ENCODE data around the gene IFI30.
"Not testable (repeated sequence)": the region's sequence is repeated elsewhere in the genome, so short reads cannot be mapped to it uniquely, and the experiment has no call there.

IFI30 gene

DNA sequence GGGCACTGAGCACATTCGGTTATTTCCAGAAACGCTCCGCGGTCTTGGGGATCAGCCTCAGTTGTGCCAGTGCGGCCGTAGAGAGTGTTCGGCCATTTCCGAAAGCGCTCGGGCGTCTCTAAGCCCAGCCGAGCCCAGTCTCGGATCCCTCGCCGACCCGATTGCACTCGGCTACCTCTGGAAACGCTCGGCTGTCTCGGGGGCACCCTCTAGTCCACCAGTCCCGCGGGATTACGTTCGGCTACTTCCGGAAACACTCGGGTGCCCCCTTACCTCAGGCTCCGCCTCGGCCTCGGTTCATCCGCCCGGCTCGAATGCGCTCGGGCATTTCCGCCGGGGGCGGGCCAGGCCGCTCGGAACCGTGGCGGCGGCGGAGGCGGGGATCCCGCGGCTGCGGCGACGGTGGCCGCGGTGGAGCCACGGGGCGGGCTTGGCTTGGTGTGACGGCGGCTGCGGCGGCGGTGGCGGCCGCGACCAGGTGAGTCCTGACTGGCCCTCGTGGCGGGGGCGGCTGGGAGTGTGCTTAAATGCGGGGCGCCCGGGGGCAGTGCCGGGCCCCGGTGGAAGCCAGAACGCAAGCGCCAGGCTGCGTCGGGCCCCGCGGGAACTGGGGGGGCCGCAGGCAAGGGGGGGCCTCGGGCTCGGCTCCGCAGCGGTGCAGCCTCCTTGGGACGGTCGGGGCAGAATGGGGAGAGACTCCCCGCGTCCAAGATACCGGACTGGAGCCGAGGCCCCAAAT, 20.6 kb upstream of the IFI30 start, which contains the start of gene PIK3R2:
Gene PIK3R2, plus strand, starts transcription at position 347 of the 739 bp plus-strand sequence. CDS start 2,717 bp downstream, outside the sequence.
- DNase-seq = peak; percentile 96 to 100 (median 99)

DNA sequence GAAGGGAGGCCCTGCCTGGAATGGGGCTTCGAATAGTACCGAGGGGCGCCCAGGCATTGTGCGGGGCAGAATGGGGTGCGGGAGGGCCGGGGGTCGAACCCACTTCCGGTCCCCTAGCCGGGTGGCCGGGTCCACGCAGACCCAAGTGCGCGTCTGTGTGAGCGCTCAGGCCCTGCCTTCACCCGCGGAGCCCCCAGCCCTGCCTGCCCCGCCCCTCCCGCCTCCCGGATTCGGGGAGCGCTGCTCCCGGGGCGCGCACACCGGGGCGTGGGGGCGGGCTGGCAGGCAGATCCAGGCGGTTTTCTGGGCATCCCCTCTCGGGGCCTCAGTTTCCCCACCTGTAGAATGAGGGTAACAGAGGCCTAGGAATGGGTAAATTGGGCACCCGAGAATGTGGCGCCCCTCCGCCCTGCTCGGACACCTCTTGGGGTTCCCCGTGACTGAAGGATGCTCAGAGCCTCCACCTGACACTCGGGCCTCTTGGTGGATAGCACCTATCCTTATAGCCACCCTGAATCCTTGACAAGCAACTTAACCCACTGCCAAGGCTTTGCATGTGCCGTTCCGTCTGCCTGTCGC, 20.0 kb upstream of the IFI30 start:
- peak in 1 of 5 experiments; percentile 39 for DNase-seq

DNA sequence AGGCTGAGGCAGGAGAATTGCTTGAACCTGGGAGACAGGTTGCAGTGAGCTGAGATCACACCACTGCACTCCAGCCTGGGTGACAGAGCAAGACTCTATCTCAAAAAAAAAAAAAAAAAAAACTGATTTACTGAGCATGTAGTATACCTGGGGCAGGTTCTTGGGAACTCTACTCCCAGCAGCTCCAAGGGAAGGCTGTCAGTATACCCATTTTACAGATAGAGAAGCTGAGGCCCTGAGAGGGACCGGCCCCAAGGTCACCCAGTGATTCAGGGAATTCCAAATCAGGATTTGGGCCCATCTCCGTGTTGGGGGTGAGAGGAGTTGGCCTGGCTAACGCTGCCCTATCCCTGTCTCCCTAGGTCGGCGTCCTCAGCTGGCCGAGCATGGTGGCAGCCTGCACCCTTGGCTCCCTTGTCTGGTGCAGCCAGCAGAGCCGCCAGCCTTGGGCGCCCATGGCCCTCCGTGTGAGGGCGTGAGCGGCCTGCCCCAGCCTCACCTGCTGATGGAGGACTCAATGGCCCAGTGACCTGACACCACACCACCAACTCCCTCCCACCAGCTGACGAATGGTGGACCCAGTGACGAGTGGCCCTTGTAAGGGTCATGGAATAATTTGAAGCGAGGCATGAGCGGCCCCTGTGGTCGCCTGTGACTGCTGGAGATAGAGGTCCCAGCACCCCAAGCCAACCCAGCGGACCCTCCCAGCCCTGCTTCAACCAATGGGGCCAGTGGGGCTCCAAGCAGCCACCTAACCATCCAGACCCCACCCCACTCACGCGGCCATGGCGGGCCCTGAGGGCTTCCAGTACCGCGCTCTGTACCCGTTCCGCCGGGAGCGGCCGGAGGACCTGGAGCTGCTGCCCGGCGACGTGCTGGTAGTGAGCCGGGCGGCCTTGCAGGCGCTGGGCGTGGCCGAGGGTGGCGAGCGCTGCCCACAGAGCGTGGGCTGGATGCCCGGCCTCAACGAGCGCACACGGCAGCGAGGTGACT, 18.2 kb upstream of the IFI30 start:
- DNase-seq = no peak

DNA sequence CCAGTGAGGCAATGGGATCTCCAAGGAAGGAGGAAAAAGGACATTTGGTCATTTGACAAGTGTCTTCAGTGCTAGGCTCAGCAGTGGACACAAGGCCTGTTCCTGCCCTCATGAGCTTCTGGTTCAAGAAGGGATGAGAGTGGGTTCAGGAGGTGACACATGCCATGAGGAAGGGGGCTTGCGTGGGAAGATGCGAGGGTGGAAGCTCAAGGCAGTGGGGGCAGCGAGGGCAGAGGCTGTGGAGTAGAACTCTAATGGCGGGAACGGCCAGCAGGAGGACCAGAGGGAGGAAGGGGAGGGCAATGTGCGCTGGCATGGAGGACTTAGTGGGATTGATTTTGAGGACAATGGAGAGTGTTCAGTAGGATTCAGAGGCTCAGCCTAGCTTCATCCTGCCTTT, 17.3 kb upstream of the IFI30 start:
- DNase-seq = no peak

DNA sequence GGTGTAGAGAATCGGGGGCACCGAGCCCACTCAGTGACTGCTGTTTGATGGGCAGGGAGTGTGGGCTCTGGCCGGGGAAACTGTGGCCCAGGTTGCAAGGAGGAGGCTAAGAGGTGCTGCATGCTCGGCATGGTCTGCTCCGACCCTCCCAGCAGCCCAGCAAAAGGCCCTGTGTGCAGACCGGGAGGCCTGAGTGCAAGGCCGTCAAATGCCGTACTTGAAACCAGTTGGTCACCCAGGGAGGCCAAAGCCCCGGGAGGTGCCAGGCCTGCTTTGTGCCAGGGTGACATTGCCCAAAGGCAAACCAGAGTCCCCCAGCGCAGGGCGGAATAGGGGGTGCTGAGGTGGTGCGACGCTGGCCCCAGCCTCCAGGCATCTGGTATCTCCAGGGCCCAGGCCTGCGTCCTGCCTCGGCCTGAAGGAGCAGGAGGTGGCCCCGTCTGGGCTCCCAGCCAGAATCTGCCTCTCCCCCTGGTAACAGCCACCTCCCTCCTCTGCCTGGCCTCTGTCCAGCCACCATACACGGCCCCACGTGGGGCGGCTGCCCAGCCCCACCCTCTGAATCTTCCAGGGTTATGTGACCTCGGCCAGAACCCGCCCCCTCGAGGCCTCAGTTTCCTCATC, 16.7 kb upstream of the IFI30 start:
- DNase-seq = no peak

DNA sequence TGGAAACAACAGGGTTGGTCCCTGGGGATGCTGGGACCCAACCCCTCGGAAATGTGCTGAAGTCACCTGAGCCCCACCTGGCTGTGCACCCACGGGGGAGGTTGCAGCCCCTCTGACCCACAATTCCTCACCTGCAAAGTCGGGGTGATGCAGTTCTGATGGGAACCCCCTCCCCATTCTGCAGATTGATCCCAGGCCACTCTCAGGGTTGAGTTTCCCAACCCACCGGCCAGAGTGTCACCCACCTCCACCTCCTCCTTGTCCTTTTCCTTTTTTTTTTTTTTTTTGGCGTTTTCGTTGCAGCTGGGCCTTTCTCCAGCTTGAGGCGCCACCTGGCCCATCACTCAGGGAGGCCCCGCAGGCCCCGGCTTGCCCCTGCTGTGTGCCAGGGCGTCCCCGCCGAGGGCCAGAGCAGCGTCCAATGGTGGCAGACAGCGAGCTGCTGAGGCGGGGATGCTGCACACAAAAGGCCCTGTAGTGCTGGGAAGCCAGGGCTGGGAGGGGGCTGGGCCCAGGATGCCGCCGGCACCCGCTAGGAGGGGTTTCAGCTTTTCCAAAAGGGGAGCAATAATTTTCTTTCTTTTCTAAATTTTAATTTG, 16.0 kb upstream of the IFI30 start:
- DNase-seq = no peak

DNA sequence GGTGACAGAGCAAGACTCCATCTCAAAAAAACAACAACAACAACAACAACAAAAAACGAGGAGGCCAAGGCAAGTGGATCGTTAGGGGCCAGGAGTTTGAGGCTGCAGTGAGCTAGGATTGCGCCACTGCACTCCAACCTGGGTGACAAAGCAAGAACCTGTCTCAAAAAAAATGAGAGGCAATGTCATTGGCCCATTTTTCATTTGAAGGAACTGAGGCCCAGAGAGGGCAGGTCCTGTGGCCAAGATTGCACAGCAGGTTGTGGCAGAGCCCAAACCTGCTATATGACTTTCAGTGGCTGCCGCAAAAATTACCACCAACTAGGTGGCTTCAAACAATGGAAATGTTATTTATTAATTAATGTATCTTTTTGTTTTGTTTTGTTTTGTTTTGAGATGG, 15.1 kb upstream of the IFI30 start:
- DNase-seq = no peak

DNA sequence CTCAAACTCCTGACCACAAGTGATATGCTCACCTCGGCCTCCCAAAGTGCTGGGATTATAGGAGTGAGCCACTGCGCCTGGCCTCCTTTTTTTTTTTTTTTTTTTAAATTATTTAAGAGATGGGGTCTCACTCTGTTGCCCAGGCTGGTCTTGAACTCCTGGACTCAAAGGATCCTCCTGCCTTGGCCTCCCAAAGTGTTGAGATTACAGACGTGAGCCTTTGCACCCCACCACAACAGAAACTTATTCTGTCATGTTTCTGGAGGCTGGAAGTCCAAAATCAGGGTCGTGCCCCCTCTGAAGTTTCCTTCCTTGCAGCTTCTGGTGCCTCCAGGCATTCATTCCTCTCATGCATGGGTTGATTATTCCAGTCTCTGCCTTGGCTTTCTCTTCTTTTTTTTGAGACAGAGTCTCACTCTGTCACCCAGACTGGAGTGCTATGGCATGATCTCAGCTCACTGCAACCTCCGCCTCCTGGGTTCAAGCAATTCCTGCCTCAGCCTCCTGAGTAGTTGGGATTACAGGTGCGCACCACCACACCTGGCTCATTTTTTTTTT, 14.5 kb upstream of the IFI30 start:
- DNase-seq = not testable (repeated sequence)

DNA sequence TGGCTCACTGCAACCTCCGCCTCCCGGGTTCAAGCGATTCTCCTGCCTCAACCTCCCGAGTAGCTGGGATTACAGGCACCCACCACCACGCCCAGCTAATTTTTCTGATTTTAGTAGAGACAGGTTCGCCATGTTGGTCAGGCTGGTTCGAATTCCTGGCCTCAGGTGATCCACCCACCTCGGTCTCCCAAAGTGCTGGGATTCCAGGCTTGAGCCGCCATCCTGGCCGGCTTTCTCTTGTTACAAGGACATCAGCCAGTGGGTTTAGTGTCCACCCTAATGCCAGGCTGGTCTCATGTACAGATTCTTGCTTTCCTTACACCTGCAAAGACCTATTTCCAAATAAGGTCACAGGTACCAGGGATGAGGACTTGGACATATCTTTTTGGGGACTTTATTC, 13.8 kb upstream of the IFI30 start:
- DNase-seq = no peak

DNA sequence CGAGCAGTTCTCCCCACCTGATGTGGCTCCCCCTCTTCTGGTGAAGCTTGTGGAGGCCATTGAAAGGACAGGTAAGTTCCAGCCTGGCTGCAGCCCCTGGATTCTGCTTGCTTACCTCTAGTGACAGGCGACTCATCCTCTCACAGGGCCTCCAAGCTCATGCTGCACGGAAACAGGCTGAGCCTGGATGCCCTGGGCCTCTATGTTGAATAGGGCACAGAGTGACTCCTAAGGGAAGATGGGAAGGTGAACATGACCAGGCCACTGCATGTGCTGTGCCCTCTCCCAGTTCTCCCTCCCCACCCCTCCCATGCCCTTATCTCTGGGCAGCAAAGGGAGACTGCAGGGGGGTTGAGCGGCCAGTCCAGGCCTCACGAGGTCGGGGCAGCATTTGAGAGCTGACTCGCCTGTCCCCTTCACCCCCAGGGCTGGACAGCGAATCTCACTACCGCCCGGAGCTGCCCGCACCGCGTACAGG, 13.1 kb upstream of the IFI30 start:
- DNase-seq = no peak

DNA sequence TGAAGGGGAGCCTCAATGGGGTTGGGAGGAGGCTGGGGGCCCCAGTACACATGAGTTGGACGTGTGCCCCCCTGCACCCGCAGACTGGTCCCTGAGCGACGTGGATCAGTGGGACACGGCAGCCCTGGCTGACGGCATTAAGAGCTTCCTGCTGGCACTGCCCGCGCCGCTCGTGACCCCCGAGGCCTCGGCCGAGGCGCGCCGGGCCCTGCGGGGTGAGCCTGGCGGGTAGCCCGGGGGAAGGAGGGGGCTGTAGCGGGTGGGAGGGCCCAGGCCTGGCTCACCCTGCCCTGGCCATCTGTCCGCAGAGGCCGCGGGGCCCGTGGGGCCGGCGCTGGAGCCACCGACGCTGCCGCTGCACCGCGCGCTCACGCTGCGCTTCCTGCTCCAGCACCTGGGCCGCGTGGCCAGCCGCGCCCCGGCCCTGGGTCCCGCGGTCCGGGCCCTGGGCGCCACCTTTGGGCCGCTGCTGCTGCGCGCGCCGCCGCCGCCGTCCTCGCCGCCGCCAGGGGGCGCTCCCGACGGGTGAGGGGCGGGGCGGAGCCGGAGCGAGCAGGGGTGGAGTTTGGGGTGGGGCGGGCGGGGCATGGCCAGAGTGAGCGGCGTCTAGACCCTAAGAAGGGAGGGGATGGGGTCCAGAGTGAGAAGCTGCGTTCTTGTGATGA, 12.5 kb upstream of the IFI30 start:
- DNase-seq = peak; percentile 65 to 75 (median 73)

DNA sequence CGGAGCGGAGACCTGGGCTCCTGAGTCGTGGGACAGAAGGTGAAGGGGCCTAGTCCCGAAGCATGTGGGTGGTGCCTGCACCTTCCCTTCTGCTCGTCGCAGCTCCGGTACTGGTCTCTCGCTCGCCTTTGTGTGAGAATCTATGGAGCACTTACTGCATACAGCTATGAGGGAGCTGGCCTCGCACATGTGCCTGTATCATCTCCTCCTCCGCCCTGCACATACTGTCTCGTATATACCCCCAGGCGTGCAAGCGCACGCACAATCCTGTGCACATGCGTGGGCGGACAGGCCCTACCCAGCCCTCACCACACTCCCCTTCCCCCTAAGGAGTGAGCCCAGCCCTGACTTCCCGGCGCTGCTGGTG, 12.0 kb upstream of the IFI30 start:
- no peak for DNase-seq

DNA sequence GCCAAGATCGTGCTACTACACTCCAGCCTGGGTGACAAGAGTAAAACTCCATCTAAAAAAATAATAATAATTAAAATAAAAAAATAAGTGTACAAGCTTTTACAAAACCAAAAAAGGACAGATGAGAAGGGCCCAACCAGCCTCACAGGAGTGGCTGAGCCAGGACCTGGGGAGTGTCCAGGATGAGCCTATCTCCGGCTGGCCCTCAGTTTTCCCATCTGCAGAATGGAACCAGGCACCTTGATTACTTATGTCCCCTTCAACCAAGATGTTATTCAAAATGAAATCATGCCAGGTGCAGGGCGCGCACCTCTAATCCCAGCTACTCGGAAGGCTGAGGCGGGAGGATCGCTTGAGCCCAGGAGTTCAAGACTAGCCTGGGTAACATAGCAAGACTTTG, 9.5 kb upstream of the IFI30 start:
- DNase-seq = no peak

DNA sequence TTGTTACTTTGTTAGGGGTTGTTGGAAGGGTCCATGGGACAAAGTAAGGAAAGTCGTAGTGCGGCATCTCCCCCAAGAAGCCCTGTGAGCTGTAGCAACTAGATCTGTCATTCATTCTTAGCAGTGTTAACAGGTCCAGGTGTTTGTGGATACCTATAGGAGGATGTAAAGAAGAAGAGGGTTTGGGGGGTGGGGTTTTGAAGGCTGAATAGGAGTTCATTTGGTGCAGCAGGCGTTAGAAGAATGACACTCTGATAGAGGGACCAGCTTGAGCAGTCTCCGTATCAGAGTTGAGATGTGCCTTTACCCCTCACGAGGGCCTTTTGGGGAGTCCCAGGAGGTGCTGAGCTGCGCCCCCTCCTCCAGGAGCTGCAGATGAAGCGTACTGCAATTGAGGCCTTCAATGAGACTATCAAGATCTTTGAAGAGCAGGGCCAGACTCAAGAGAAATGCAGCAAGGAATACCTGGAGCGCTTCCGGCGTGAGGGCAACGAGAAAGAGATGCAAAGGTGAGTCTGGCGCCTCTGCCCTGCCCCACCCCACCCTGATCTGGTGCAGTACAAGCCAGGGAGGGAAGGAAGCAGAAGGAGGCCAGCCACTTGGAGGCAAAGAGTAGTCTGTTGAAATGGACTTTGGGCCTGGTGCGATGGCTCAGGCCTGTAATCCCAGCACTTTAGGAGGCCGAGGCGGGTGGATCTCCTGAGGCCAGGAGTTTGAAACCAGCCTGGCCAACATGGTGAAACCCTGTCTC, 7.6 kb upstream of the IFI30 start:
- DNase-seq = no peak

DNA sequence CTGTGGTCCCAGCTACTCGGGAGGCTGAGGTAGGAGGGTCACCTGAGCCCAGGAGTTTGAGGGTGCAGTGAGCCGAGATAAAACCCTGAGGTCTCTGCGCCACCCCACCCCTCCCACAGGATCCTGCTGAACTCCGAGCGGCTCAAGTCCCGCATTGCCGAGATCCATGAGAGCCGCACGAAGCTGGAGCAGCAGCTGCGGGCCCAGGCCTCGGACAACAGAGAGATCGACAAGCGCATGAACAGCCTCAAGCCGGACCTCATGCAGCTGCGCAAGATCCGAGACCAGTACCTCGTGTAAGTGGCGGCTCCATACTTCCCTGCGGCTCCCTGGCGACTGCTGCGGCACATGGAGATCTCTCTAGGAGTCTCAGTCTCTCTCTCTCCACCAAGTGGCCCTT, 6.6 kb upstream of the IFI30 start:
- no peak for DNase-seq

DNA sequence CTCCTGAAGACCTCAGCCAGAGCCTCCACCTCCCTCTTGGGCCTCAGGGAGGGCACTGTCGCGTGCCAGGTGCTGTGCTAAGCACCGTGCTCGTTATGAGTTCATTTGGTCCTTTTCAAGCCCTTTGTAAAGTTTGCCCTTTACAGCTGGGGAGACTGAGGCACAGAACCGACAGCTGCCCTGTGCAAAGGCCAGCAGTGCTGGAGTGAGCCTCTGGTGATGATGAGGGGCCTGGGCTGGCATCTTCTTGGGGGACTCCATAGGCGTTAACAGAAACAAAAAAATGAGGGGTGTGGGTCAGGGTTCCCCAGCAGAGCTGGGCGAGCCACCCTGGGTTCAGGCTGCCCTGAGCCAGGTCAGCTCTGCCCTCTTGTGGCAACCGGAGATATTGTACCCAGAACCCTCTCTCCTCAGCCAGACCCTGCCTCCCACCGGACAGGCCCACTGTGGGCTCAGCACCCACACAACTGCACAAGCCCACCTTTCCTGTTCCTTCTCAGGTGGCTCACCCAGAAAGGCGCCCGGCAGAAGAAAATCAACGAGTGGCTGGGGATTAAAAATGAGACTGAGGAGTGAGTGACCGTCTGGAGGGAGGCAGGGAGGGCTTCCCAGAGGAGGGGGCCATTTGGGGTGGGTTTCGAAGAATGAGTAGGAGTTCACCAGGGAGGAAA, 5.5 kb upstream of the IFI30 start:
- peak; percentile 21 to 61 (median 44) for DNase-seq

DNA sequence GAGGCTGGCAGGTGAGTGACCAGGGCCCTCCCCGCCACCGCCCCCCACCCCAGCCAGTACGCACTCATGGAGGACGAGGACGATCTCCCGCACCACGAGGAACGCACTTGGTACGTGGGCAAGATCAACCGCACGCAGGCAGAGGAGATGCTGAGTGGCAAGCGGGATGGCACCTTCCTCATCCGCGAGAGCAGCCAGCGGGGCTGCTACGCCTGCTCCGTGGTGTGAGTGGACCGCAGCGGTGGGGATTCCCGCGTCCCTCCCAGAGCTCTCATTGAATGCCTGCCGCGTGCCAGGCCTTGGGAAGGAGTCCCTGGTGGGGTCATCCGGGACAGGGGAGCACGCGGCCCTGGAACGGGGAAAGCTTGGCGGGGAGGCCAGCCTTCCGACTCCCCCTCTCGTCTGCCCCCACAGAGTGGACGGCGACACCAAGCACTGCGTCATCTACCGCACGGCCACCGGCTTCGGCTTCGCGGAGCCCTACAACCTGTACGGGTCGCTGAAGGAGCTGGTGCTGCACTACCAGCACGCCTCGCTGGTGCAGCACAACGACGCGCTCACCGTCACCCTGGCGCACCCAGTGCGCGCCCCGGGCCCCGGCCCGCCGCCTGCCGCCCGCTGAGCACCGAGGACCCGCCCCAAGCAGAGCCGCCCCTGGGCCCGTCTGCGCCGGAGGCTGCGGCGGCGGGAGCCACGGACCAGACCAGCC, 4.8 kb upstream of the IFI30 start:
- DNase-seq = no peak

DNA sequence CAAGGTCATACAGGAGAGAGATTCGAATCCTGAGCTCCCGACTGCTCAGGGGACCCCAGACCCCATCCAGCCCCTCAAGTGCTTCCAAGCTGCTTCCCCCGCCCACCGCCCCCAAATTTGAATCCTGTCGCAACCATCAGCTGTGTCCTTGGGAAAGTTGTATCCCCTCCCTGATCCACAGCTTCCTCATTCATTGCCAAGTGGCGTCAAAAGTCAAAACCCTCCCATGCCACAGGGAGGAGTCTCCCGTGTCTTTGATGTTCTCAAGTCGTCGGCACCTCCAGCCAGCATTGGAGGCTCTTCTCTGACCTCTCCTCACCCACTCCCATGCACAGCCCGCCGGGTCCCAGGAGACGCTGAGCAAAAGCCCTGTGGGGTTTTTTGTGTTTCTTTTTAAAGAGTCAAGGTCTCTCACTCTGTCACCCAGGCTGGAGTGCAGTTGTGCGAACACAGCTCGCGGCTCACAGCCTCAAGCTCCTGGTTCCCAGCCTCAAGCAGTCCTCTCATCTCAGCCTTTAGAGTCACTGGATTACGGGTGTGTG, 2.8 kb upstream of the IFI30 start:
- no peak for DNase-seq

Measured in T-helper 2 cell (primary cell).